Lower leg skin (tissue), 3 donors: ENCODE measurements around the gene THOP1.

Source experiments
- POLR2A ChIP-seq, 2 donors: fragments of 450-650 bp; IDR thresholded peaks; one replicate each; pipeline ENCODE4 v1.6.1; 2016 to 2017; ENCODE audit warnings: antibody characterized with exemption in 2 of 2, mild to moderate bottlenecking in 1 of 2, moderate library complexity in 1 of 2
- TF ChIP-seq, protein P1 (sequence below), 3 donors: fragments of 450-650 bp; IDR thresholded peaks; one replicate each; pipeline ENCODE4 v1.5.1; 2016; ENCODE audit warnings: antibody characterized with exemption in 3 of 3, mild to moderate bottlenecking in 3 of 3, moderate library complexity in 2 of 3

DNA sequence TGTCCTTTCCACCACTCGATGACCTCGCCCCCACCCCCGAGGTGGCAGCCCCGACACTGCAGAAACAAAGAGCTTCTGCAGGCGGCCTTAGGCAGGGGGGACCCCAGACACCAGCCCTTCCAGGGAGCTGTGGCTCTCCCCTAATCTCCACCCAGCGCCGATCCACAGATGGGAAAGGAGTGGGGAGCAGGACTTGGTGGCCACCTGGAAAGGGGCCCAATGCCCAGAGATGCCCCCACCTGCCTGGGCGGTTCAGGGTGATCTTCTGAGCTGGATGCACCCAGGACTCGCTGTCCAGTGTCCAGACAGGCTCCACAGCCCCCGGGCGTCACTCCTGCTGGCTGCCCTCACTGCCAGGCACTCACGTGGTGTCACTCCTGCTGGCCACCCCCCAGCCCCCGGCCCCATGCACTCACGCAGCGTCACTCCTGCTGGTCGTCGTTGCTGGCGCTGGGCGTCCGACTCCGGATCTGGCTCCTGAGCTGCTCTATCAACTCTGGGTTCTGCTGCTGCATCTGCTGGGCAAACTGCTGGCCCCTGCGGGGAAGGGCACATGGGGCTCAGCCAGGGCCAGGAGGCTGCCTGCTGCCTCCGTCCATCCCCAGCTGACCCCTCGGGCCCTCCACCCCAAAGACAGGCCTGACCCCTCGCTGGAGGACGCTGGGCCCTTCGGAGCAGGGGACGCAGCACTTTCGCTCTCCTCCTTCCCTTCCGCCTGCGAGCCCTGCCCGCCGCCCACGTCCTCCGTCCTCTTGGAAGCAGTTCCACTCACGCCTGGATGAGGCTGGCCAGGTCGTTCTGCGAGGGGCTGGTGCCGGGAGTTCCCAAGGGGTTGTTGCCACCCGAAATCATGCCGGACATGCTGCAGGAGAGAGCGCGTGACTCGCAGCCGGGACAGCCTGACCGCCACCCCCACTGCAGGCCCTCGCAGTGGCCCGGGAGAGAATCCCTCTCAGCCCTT is 28.1 kb upstream of the THOP1 start:
- TF ChIP-seq, protein P1, sequence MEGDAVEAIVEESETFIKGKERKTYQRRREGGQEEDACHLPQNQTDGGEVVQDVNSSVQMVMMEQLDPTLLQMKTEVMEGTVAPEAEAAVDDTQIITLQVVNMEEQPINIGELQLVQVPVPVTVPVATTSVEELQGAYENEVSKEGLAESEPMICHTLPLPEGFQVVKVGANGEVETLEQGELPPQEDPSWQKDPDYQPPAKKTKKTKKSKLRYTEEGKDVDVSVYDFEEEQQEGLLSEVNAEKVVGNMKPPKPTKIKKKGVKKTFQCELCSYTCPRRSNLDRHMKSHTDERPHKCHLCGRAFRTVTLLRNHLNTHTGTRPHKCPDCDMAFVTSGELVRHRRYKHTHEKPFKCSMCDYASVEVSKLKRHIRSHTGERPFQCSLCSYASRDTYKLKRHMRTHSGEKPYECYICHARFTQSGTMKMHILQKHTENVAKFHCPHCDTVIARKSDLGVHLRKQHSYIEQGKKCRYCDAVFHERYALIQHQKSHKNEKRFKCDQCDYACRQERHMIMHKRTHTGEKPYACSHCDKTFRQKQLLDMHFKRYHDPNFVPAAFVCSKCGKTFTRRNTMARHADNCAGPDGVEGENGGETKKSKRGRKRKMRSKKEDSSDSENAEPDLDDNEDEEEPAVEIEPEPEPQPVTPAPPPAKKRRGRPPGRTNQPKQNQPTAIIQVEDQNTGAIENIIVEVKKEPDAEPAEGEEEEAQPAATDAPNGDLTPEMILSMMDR (IDR thresholded peaks at IDR 0.05) = no peak
- no peak for TF ChIP-seq POLR2A (IDR thresholded peaks at IDR 0.05)
